Endodermal cell (in vitro differentiated cells): ENCODE data around the gene CRB2. TPM values are rescaled to one million over a fixed set of nuclear protein-coding genes. Genes with fewer than 3 reads are reported as not detected.

Experiments
- DNase-seq: peaks from one replicate; pipeline ENCODE4 v3.0.0-alpha.2; 2017
- H3K27ac ChIP-seq: 2 replicates; pipeline ENCODE4 v1.5.1; 2013; ENCODE audit warnings: mild to moderate bottlenecking, low read depth, low read length, moderate library complexity
- H3K27me3 ChIP-seq: 2 replicates; pipeline ENCODE4 v1.6.1; 2013; ENCODE audit warnings: mild to moderate bottlenecking, low read length, moderate library complexity; ENCODE audit not compliant: insufficient read depth, control insufficient read depth, poor library complexity, severe bottlenecking
- H3K36me3 ChIP-seq: 2 replicates; pipeline ENCODE4 v1.7.0; 2013; ENCODE audit warnings: mild to moderate bottlenecking, low read length, moderate library complexity; ENCODE audit not compliant: control insufficient read depth, insufficient read depth
- H3K4me1 ChIP-seq: one replicate; pipeline ENCODE4 v1.7.0; 2013; ENCODE audit warnings: low read length; ENCODE audit not compliant: control insufficient read depth, insufficient read depth
- H3K4me3 ChIP-seq: 2 replicates; pipeline ENCODE4 v1.5.1; 2013; ENCODE audit warnings: mild to moderate bottlenecking, low read length, moderate library complexity
- H3K9ac ChIP-seq: 2 replicates; pipeline ENCODE4 v1.6.1; 2013; ENCODE audit warnings: mild to moderate bottlenecking, low read length, moderate library complexity; ENCODE audit not compliant: poor library complexity, severe bottlenecking; ENCODE audit errors: extremely low read depth
- H3K9me3 ChIP-seq: 2 replicates; pipeline ENCODE4 v1.6.1; 2013; ENCODE audit warnings: mild to moderate bottlenecking, low read length, moderate library complexity; ENCODE audit not compliant: control insufficient read depth
- H3K27ac Mint-ChIP-seq: 2 replicates; pipeline ENCODE4 v1.8.0; 2020; ENCODE audit warnings: mixed read lengths
- H3K27me3 Mint-ChIP-seq: 2 replicates; pipeline ENCODE4 v1.8.0; 2021; ENCODE audit warnings: mild to moderate bottlenecking, mixed read lengths; ENCODE audit not compliant: insufficient read depth
- H3K36me3 Mint-ChIP-seq: 2 replicates; pipeline ENCODE4 v1.8.0; 2020; ENCODE audit warnings: low read depth, mixed read lengths
- H3K4me1 Mint-ChIP-seq: 2 replicates; pipeline ENCODE4 v1.8.0; 2020; ENCODE audit warnings: mixed read lengths
- H3K4me3 Mint-ChIP-seq: 2 replicates; pipeline ENCODE4 v1.8.0; 2020; ENCODE audit warnings: mild to moderate bottlenecking, moderate library complexity, mixed read lengths
- H3K9me3 Mint-ChIP-seq: 2 replicates; pipeline ENCODE4 v1.8.0; 2020; ENCODE audit warnings: mild to moderate bottlenecking, mixed read lengths
- WGBS, 2 experiments: methylation state at CpG; one replicate each; pipeline versions ENCODE4 v1.1.5 to v1.1.7; 2013; ENCODE audit warnings: missing lambda C conversion rate in 2 of 2, mixed read lengths in 1 of 2; ENCODE audit not compliant: insufficient coverage in 1 of 2, insufficient read length in 1 of 2; 5-methylcytosine and 5-hydroxymethylcytosine counted together
- total RNA-seq, 2 donors: library from RNA; stranded (reverse); fragmentation: NEBNext Ultra II Directional in 1 of 2; extraction: Animal tissue kit (Norgen Biotek cat#: 25700) in 1 of 2; gene quantifications; 2 replicates in 1 of 2; 3 replicates in 1 of 2; pipeline ENCODE4 v1.2.1, GENCODE V29; 2021
- TF ChIP-seq, protein P1 (sequence below): fragments of 200-600 bp; sonication (generic); conservative IDR thresholded peaks from 2 replicates; pipeline ENCODE4 v1.5.0; 2021; ENCODE audit warnings: antibody characterized with exemption, mild to moderate bottlenecking

The CRB2 gene
- total RNA-seq, 2 donors from 2014 or later = 0.75 to 2.0 TPM

DNA sequence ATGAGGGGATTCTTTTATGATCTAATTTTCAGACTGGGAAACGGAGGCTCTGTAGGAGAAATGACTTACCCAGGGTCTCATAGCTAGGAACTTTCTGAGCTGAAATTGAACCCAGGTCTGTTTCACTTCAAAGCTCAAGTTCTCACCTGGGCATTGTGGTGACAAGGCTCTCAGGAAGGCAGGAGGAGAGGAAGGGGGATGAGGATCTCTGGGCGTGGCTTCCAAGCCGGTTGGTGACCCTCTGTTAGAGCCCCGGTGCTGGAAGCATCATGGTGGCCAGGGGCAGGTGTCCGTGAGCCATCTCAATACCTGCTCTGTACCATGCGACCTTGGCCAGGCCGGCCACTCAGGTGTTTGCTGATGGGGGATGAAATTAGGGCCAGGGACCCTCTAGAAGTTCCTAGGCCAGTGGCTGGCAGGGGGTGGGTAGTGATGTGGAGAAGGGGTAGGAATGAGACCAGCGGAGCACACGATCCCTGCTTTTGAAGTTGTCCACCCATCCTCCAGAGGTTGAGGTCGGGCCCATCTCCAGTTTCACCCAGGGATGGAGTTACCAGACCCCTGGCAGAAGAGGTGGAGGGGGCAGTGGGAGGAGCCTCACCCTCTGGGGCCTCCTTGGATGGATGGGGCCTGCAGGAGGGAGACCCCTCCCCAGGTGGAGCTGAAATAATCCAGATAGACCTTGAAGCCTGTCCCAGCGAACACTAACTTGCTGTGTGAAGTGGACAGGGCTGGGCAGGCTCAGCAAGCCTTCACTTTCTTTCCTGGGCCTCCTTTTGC lies 5.9 kb downstream of the CRB2 start:
- Histone ChIP-seq H3K27me3 (no peaks in the 10 kb centered on the region), H3K4me1 (peaks cover 26% of the 10 kb centered on the region), H3K9me3 (no peaks in the 10 kb centered on the region), H3K36me3 (no peaks in the 10 kb centered on the region), H3K9ac (no peak overlapping the region), H3K4me3 (no peak overlapping the region), H3K27ac (peak overlapping the region; percentile 1)
- no peaks in the 10 kb centered on the region for H3K36me3 Mint-ChIP-seq
- 81 to 82% methylated on average over 7 to 11 of the region's 11 CpGs for WGBS, 2 experiments
- H3K4me3 Mint-ChIP-seq = no peak overlapping the region
- no peaks in the 10 kb centered on the region for H3K9me3 Mint-ChIP-seq
- H3K27ac Mint-ChIP-seq = peak overlapping the region; percentile 72
- H3K4me1 Mint-ChIP-seq = peaks cover 36% of the 10 kb centered on the region
- TF ChIP-seq, protein P1, sequence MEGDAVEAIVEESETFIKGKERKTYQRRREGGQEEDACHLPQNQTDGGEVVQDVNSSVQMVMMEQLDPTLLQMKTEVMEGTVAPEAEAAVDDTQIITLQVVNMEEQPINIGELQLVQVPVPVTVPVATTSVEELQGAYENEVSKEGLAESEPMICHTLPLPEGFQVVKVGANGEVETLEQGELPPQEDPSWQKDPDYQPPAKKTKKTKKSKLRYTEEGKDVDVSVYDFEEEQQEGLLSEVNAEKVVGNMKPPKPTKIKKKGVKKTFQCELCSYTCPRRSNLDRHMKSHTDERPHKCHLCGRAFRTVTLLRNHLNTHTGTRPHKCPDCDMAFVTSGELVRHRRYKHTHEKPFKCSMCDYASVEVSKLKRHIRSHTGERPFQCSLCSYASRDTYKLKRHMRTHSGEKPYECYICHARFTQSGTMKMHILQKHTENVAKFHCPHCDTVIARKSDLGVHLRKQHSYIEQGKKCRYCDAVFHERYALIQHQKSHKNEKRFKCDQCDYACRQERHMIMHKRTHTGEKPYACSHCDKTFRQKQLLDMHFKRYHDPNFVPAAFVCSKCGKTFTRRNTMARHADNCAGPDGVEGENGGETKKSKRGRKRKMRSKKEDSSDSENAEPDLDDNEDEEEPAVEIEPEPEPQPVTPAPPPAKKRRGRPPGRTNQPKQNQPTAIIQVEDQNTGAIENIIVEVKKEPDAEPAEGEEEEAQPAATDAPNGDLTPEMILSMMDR = no peak
- no peak for DNase-seq
- peaks cover 31% of the 10 kb centered on the region for H3K27me3 Mint-ChIP-seq

DNA sequence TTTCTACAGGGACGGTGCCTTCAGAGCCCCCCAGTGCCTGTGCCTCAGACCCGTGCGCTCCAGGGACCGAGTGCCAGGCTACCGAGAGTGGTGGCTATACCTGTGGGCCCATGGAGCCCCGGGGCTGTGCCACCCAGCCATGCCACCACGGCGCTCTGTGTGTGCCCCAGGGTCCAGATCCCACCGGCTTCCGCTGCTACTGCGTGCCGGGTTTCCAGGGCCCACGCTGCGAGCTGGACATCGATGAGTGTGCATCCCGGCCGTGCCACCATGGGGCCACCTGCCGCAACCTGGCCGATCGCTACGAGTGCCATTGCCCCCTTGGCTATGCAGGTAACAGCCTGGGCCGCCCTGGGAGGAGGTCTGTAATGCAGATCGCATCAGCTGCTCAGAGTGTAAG lies 6.9 kb downstream of the CRB2 start:
- no peaks in the 10 kb centered on the region for H3K9me3 ChIP-seq
- no peak overlapping the region for H3K4me3 ChIP-seq
- Mint-ChIP-seq H3K9me3 (no peaks in the 10 kb centered on the region), H3K27ac (no peak overlapping the region), H3K36me3 (no peaks in the 10 kb centered on the region), H3K27me3 (peaks cover 38% of the 10 kb centered on the region), H3K4me3 (no peak overlapping the region), H3K4me1 (peaks cover 33% of the 10 kb centered on the region)
- no peak for DNase-seq
- WGBS, 2 experiments = 91 to 94% methylated on average over 17 to 23 of the region's 23 CpGs
- no peak overlapping the region for H3K27ac ChIP-seq
- H3K9ac ChIP-seq = no peak overlapping the region
- H3K27me3 ChIP-seq = no peaks in the 10 kb centered on the region
- no peaks in the 10 kb centered on the region for H3K36me3 ChIP-seq
- peaks cover 25% of the 10 kb centered on the region for H3K4me1 ChIP-seq
- TF ChIP-seq, protein P1 = no peak

DNA sequence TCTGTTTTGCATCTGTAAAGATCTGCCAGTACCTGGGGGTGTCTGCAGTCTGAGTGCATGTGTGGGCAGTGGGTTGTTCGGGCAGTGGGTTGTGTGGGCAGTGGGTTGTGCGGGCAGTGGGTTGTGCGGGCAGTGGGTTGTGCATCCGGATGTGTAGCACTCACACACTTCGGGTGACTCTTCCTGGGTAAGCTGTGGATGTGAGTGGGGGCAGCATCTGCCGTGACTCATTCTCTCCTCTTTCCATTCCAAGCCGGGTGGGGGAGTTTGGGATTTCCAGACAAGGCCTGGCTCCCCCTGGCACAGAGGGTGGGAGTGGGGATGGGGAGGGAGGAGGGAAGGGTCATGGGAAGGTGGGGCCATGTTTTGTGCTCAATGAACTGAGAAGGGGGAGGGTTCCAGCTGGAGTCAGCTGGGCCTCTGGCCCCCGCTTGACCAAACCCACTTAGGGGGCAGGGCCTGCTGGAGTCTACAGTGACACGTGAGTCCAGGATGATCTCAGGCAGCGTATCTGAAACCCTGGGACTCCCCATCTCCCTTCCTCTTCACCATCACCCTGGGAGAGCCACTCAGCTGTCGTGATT lies 8.3 kb downstream of the CRB2 start:
- H3K36me3 Mint-ChIP-seq = no peaks in the 10 kb centered on the region
- H3K4me1 Mint-ChIP-seq = peaks cover 21% of the 10 kb centered on the region
- H3K9me3 Mint-ChIP-seq = no peaks in the 10 kb centered on the region
- no peaks in the 10 kb centered on the region for H3K9me3 ChIP-seq
- TF ChIP-seq, protein P1 = no peak
- H3K9ac ChIP-seq = no peak overlapping the region
- H3K27me3 Mint-ChIP-seq = peaks cover 49% of the 10 kb centered on the region
- WGBS, 2 experiments = 64 to 90% methylated on average over 2 to 10 of the region's 11 CpGs
- no peaks in the 10 kb centered on the region for H3K36me3 ChIP-seq
- no peak overlapping the region for H3K27ac Mint-ChIP-seq
- peak overlapping the region; percentile 42 for H3K27ac ChIP-seq
- H3K4me3 Mint-ChIP-seq = no peak overlapping the region
- no peaks in the 10 kb centered on the region for H3K27me3 ChIP-seq
- peaks cover 16% of the 10 kb centered on the region for H3K4me1 ChIP-seq
- DNase-seq = no peak
- H3K4me3 ChIP-seq = no peak overlapping the region
